IMR-90 (cell line): Measurements from ENCODE around the gene RNASET2. TPM values are rescaled to one million over a fixed set of nuclear protein-coding genes. Genes with fewer than 3 reads are reported as not detected.

Experiments used
- ATAC-seq: fragments of 200-7000 bp; cut with Tn5 transposase; 2 replicates; pipeline ENCODE4 v1.9.1; 2020; ENCODE audit warnings: low read depth, mild to moderate bottlenecking, moderate library complexity
- BruUV-seq: library from RNA; stranded (reverse); fragments of 400-500 nt; replicated peaks from 2 replicates; lab custom pipeline; 2021; lab: Mats Ljungman, UMichigan
- CTCF ChIA-PET: fragments of 300-600 bp; formaldehyde crosslinking; extraction: SDS; loops from one replicate; lab custom pipeline; 2021; ENCODE audit warnings: antibody characterized with exemption; lab: Yijun Ruan, JAX
- POLR2A ChIA-PET: fragments of 300-600 bp; sonication (Branson Sonifier 250); formaldehyde crosslinking; loops from one replicate; lab custom pipeline; 2022; ENCODE audit warnings: antibody characterized with exemption; ENCODE audit not compliant: unreplicated experiment; lab: Charles Lee
- DNase-seq: peaks from one replicate; pipeline ENCODE4 v3.0.0; 2013
- H2AFZ ChIP-seq: replicated peaks from 2 replicates; pipeline ENCODE3; 2013; ENCODE audit warnings: low read length, mild to moderate bottlenecking; ENCODE audit not compliant: poor library complexity
- H2AK5ac ChIP-seq: 2 replicates; pipeline ENCODE4 v1.6.1; 2013; ENCODE audit warnings: low read depth, low read length, inconsistent platforms
- H2AK9ac ChIP-seq: replicated peaks from 2 replicates; pipeline ENCODE3; 2013; ENCODE audit warnings: mild to moderate bottlenecking, low read depth, low read length, moderate library complexity; ENCODE audit not compliant: poor library complexity
- H2BK120ac ChIP-seq: 2 replicates; pipeline ENCODE4 v1.6.1; 2013; ENCODE audit warnings: low read depth, low read length, inconsistent platforms
- H2BK15ac ChIP-seq: 3 replicates; pipeline ENCODE4 v1.6.1; 2013; ENCODE audit warnings: low read depth, low read length, inconsistent platforms
- H2BK20ac ChIP-seq: 2 replicates; pipeline ENCODE4 v1.6.1; 2013; ENCODE audit warnings: low read depth, mild to moderate bottlenecking, inconsistent platforms, low read length, moderate library complexity
- H2BK5ac ChIP-seq: 2 replicates; pipeline ENCODE4 v1.6.1; 2013; ENCODE audit warnings: mild to moderate bottlenecking, low read depth, low read length, inconsistent platforms; ENCODE audit not compliant: poor library complexity, severe bottlenecking
- H3K14ac ChIP-seq: replicated peaks from 2 replicates; pipeline ENCODE4 v1.6.1; 2013; ENCODE audit warnings: low read depth, low read length, inconsistent platforms
- H3K18ac ChIP-seq: 2 replicates; pipeline ENCODE4 v1.6.1; 2013; ENCODE audit warnings: low read depth, low read length, control low read depth
- H3K23ac ChIP-seq: 2 replicates; pipeline ENCODE4 v1.6.1; 2013; ENCODE audit warnings: low read depth, low read length, inconsistent platforms
- H3K27ac ChIP-seq: 2 replicates; pipeline ENCODE4 v1.5.1; 2013; ENCODE audit warnings: mild to moderate bottlenecking, control low read depth, low read length; ENCODE audit not compliant: insufficient read depth
- H3K27me3 ChIP-seq: 2 replicates; pipeline ENCODE4 v1.6.1; 2013; ENCODE audit warnings: low read length; ENCODE audit not compliant: control insufficient read depth, insufficient read depth
- H3K36me3 ChIP-seq: 2 replicates; pipeline ENCODE4 v1.6.1; 2013; ENCODE audit warnings: low read length, mixed read lengths; ENCODE audit not compliant: control insufficient read depth, insufficient read depth
- H3K4ac ChIP-seq: 2 replicates; pipeline ENCODE4 v1.6.1; 2013; ENCODE audit warnings: low read depth, low read length, inconsistent platforms
- H3K4me1 ChIP-seq: 2 replicates; pipeline ENCODE4 v1.6.1; 2013; ENCODE audit warnings: low read length, mixed read lengths; ENCODE audit not compliant: control insufficient read depth, insufficient read depth
- H3K4me2 ChIP-seq: 2 replicates; pipeline ENCODE4 v1.6.1; 2013; ENCODE audit warnings: low read depth, mild to moderate bottlenecking, control low read depth, low read length, moderate library complexity
- H3K4me3 ChIP-seq: 2 replicates; pipeline ENCODE4 v1.5.1; 2013; ENCODE audit warnings: low read depth, mild to moderate bottlenecking, control low read depth, low read length, moderate library complexity; ENCODE audit not compliant: insufficient read depth
- H3K56ac ChIP-seq: 2 replicates; pipeline ENCODE4 v1.6.1; 2013; ENCODE audit warnings: low read length, inconsistent platforms; ENCODE audit not compliant: insufficient read depth; ENCODE audit errors: extremely low read depth
- H3K79me1 ChIP-seq, 2 experiments: 2 replicates each; pipeline ENCODE4 v1.6.1; 2013; ENCODE audit warnings: low read length in 2 of 2, inconsistent platforms in 1 of 2, low read depth in 1 of 2
- H3K9ac ChIP-seq: 2 replicates; pipeline ENCODE4 v1.6.1; 2013; ENCODE audit warnings: low read depth, low read length, control low read depth
- H3K9me1 ChIP-seq: 2 replicates; pipeline ENCODE4 v1.6.1; 2013; ENCODE audit warnings: low read length, inconsistent platforms; ENCODE audit not compliant: insufficient read depth
- H3K9me3 ChIP-seq: 2 replicates; pipeline ENCODE4 v1.6.1; 2013; ENCODE audit warnings: low read length; ENCODE audit not compliant: control insufficient read depth, insufficient read depth
- H4K20me1 ChIP-seq: 2 replicates; pipeline ENCODE4 v1.6.1; 2013; ENCODE audit warnings: low read length, inconsistent platforms; ENCODE audit not compliant: insufficient read depth
- H4K5ac ChIP-seq: 2 replicates; pipeline ENCODE4 v1.6.1; 2013; ENCODE audit warnings: mild to moderate bottlenecking, low read depth, low read length, control low read depth
- H4K8ac ChIP-seq, 2 experiments: 2 replicates each; pipeline ENCODE4 v1.6.1; 2013; ENCODE audit warnings: low read depth in 2 of 2, low read length in 2 of 2, control low read depth in 1 of 2, inconsistent platforms in 1 of 2
- H4K91ac ChIP-seq: 2 replicates; pipeline ENCODE4 v1.6.1; 2013; ENCODE audit warnings: low read depth, low read length, inconsistent platforms; ENCODE audit not compliant: insufficient read depth
- CHD1 ChIP-seq: IDR thresholded peaks from 2 replicates; pipeline ENCODE4 v1.6.1; 2012; ENCODE audit warnings: low read depth, low read length, improper control_type of control experiment
- CTCF ChIP-seq: conservative IDR thresholded peaks from 2 replicates; pipeline ENCODE4 v1.5.1; 2012; ENCODE audit warnings: mild to moderate bottlenecking, low read depth, low read length, improper control_type of control experiment
- FOS ChIP-seq: fragments of 150-350 bp; IDR thresholded peaks from 2 replicates; pipeline ENCODE4 v1.6.1; 2016; ENCODE audit warnings: low read depth, low read length
- MAFK ChIP-seq: IDR thresholded peaks from 2 replicates; pipeline ENCODE4 v1.6.1; 2012; ENCODE audit warnings: low read depth, low read length, improper control_type of control experiment
- MAZ ChIP-seq: IDR thresholded peaks from 2 replicates; pipeline ENCODE4 v1.6.1; 2012; ENCODE audit warnings: low read depth, mild to moderate bottlenecking, low read length, improper control_type of control experiment, moderate library complexity, borderline replicate concordance
- MXI1 ChIP-seq: IDR thresholded peaks from 2 replicates; pipeline ENCODE4 v1.6.1; 2012; ENCODE audit warnings: low read depth, mild to moderate bottlenecking, low read length, moderate library complexity, borderline replicate concordance
- NFE2L2 ChIP-seq: fragments of 150-350 bp; IDR thresholded peaks from 2 replicates; pipeline ENCODE4 v1.6.1; 2016; ENCODE audit warnings: low read depth, mild to moderate bottlenecking, low read length
- POLR2A ChIP-seq: IDR thresholded peaks from 2 replicates; pipeline ENCODE4 v1.6.1; 2012; ENCODE audit warnings: mild to moderate bottlenecking, low read depth, low read length
- RAD21 ChIP-seq: IDR thresholded peaks from 2 replicates; pipeline ENCODE4 v1.6.1; 2012; ENCODE audit warnings: low read length, improper control_type of control experiment
- RCOR1 ChIP-seq: IDR thresholded peaks from 2 replicates; pipeline ENCODE4 v1.6.1; 2012; ENCODE audit warnings: mild to moderate bottlenecking, low read length, improper control_type of control experiment; ENCODE audit not compliant: insufficient replicate concordance
- RFX5 ChIP-seq: IDR thresholded peaks from 2 replicates; pipeline ENCODE4 v1.8.0; 2012; ENCODE audit warnings: low read depth, mild to moderate bottlenecking, low read length, moderate library complexity
- USF2 ChIP-seq: fragments of 150-350 bp; IDR thresholded peaks from 2 replicates; pipeline ENCODE4 v1.6.1; 2017; ENCODE audit warnings: mild to moderate bottlenecking, antibody characterized with exemption, low read length, low read depth
- WGBS, 2 experiments: methylation state at CpG; one replicate each; pipeline versions ENCODE4 v1.1.5 to v1.1.7; 2013; ENCODE audit warnings: missing lambda C conversion rate in 2 of 2; ENCODE audit not compliant: insufficient read length in 1 of 2; ENCODE audit errors: extremely low coverage in 2 of 2; 5-methylcytosine and 5-hydroxymethylcytosine counted together
- dilution Hi-C: fragments of 300-500 bp; cut with HindIII; formaldehyde crosslinking; loops from one replicate; pipeline ENCODE4 v1.14.3; 2018; ENCODE audit warnings: low sequenced_read_pairs; ENCODE audit not compliant: unreplicated experiment
- in situ Hi-C: fragments of 300-500 bp; cut with MboI; formaldehyde crosslinking; loops from 3 replicates; pipeline ENCODE4 v1.14.3; 2019; ENCODE audit warnings: low sequenced_read_pairs, inconsistent platforms, mixed read lengths
- intact Hi-C: fragments of 100-400 bp; cut with micrococcal nuclease; formaldehyde crosslinking; loops from 2 replicates; pipeline ENCODE4 v1.10.0; 2022
- polyA plus RNA-seq, 3 experiments: library from polyadenylated mRNA; depleted of rRNA; stranded (reverse); fragments of >200 nt; gene quantifications; 2 replicates each; pipeline ENCODE4 v1.2.3, GENCODE V29; 2012; ENCODE audit warnings: low replicate concordance in 1 of 3
- total RNA-seq: library from RNA; depleted of rRNA; stranded (reverse); fragments of >200 nt; gene quantifications from 2 replicates; pipeline ENCODE4 v1.2.3, GENCODE V29; 2012

The RNASET2 gene
- total and polyA plus RNA-seq, 2 of the 4 experiments (the other 2 are of a cell fraction) = 13.6 to 24.9 TPM

- no peak overlapping the region for H2AK9ac ChIP-seq
- no peak overlapping the region for H3K14ac ChIP-seq
- POLR2A ChIA-PET = no interaction called here
- TF ChIP-seq MAFK (no peak), CHD1 (no peak), RAD21 (no peak), USF2 (no peak), MAZ (no peak), RFX5 (no peak), MXI1 (no peak), CTCF (no peak), FOS (no peak), POLR2A (no peak), NFE2L2 (no peak), RCOR1 (no peak)
- no peaks in the 10 kb centered on the region for H3K4me1 ChIP-seq
- H2BK120ac ChIP-seq = no peak overlapping the region
- no peak overlapping the region for H2BK5ac ChIP-seq
- no peak overlapping the region for H2AK5ac ChIP-seq
- H3K23ac ChIP-seq = no peak overlapping the region
- in situ Hi-C loops = no loop called here
- no CpG with 5 or more reads among the region's 12 CpGs for WGBS, 2 experiments
- peaks cover 3% of the 10 kb centered on the region; the same call in 1 of the 2 replicates for H3K27me3 ChIP-seq
- no peak overlapping the region for H4K91ac ChIP-seq
- intact Hi-C loops = no loop called here
- no peak for DNase-seq
- H3K9me3 ChIP-seq = no peaks in the 10 kb centered on the region; the same call in 1 of the 2 replicates
- H4K5ac ChIP-seq = no peak overlapping the region
- H3K79me1 ChIP-seq = no peaks in the 10 kb centered on the region
- no peak overlapping the region for H2AFZ ChIP-seq
- no peaks in the 10 kb centered on the region for H4K20me1 ChIP-seq
- CTCF ChIA-PET = no interaction called here
- no peak overlapping the region for H3K56ac ChIP-seq
- no TSS peak for BruUV-seq
- no peak overlapping the region for H3K18ac ChIP-seq
- no peak overlapping the region for H3K4me2 ChIP-seq
- no peak overlapping the region for H2BK20ac ChIP-seq
- H3K4ac ChIP-seq = no peak overlapping the region
- no peak overlapping the region for H3K9ac ChIP-seq
- H4K8ac ChIP-seq = no peak overlapping the region
- dilution Hi-C loops = no loop called here
- H2BK15ac ChIP-seq = no peak overlapping the region
- ATAC-seq = no peak
- no peak overlapping the region for H3K27ac ChIP-seq
- no peaks in the 10 kb centered on the region for H3K9me1 ChIP-seq
- no peak overlapping the region for H3K4me3 ChIP-seq
- no peaks in the 10 kb centered on the region for H3K36me3 ChIP-seq
Observed at GRCh38 chr6:166905505-166906134, 50.7 kb downstream of the RNASET2 start.
